Measurements from ENCODE around the gene GFI1. TPM values are rescaled to one million over a fixed set of nuclear protein-coding genes. Genes with fewer than 3 reads are reported as not detected.

Gene GFI1
- total and polyA plus RNA-seq, 2 donors (not counting 3 experiments of a cell fraction or from before 2014, with no cell fraction given), result 0.11 to 0.22 TPM

GRCh38 chr1:92478393-92478792 is 8.3 kb downstream of the GFI1 start:
- no peak for FAIRE-seq

More at GRCh38 chr1:92478393-92478792, 8.3 kb downstream of the GFI1 start:
- Histone ChIP-seq H3K9me1 (replicated peaks; ENCODE audit: control insufficient read depth, extremely low read depth, insufficient read depth, low read length) (no peaks in the 10 kb centered on the region), H3K4me1 (ENCODE audit: control insufficient read depth, extremely low read depth, insufficient read depth, low read length) (peaks cover 27% of the 10 kb centered on the region), H2AFZ (ENCODE audit: low read depth, low read length) (no peak overlapping the region), H3K36me3 (ENCODE audit: control insufficient read depth in 2 of 2, extremely low read depth in 1 of 2, insufficient read depth in 2 of 2, low read length in 2 of 2) (no peaks in the 10 kb centered on the region), H3K4me3 (replicated peaks in 1 of 3; ENCODE audit: insufficient read depth in 1 of 3, low read depth in 1 of 3, low read length in 3 of 3) (no peak overlapping the region), H3K9ac (replicated peaks; ENCODE audit: extremely low read depth, insufficient read depth, low read length) (no peak overlapping the region), H3K27ac (ENCODE audit: insufficient read depth, low read depth, low read length) (no peak overlapping the region), H3K79me2 (ENCODE audit: control insufficient read depth, insufficient read depth, low read length) (no peaks in the 10 kb centered on the region), H3K9me3 (replicated peaks; ENCODE audit: control insufficient read depth, insufficient read depth, low read length) (no peaks in the 10 kb centered on the region), H4K20me1 (replicated peaks; ENCODE audit: control insufficient read depth, extremely low read depth, insufficient read depth, low read length) (no peaks in the 10 kb centered on the region), H3K4me2 (ENCODE audit: insufficient read depth, low read length) (no peak overlapping the region), H3K27me3 (ENCODE audit: control insufficient read depth in 2 of 2, insufficient read depth in 2 of 2, low read length in 2 of 2) (peaks cover 61 to 70% of the 10 kb centered on the region in 2 experiments)
- TF ChIP-seq FOS (IDR thresholded peaks at IDR 0.05; ENCODE audit: borderline replicate concordance, insufficient read depth, low read length), result no peak
- no peak for TF ChIP-seq POLR2AphosphoS5 (IDR thresholded peaks at IDR 0.05; ENCODE audit: insufficient read depth, low read depth, low read length)
- TF ChIP-seq MAX (IDR thresholded peaks at IDR 0.05; ENCODE audit: insufficient read depth, insufficient read length), result no peak
- TF ChIP-seq EZH2 (IDR thresholded peaks at IDR 0.05; ENCODE audit: borderline replicate concordance, low read depth, low read length, severe bottlenecking), result no peak
- no peak for TF ChIP-seq CTCF (IDR thresholded peaks at IDR 0.05; ENCODE audit: extremely low read depth in 1 of 2, insufficient read depth in 1 of 2, low read depth in 1 of 2, low read length in 2 of 2)
- no peak for TF ChIP-seq GATA2 (IDR thresholded peaks at IDR 0.05; ENCODE audit: insufficient read depth, insufficient read length, low read depth, low read length)
- TF ChIP-seq JUN (IDR thresholded peaks at IDR 0.05; ENCODE audit: borderline replicate concordance, insufficient read depth, insufficient read length, low read depth), result no peak
- TF ChIP-seq MYC (IDR thresholded peaks at IDR 0.05; ENCODE audit: low read depth, low read length), result no peak
- no peak for TF ChIP-seq POLR2A (IDR thresholded peaks at IDR 0.05; ENCODE audit: low read depth, low read length)
- intact Hi-C loops (cut with micrococcal nuclease) (no loop called here), dilution Hi-C loops (cut with MboI; ENCODE audit: extremely low pct_ligation_motif_present, low sequenced_read_pairs) (no loop called here)
- ChIA-PET POLR2A (interaction anchor here (0.5 kb wide), 1 partner anchor 166 kb away, joined by 4 read pairs; no protein-coding TSS in a partner anchor), CTCF (interaction anchor here (1.1 to 1.5 kb wide), 4 partner anchors 10 to 481 kb away, joined by 4 to 5 read pairs (median 4); no protein-coding TSS in a partner anchor)
- no TSS peak for BruUV-seq (replicated peaks)
- DNase-seq (ENCODE audit: low read depth, low spot score), result no peak
